Psoas muscle (tissue), 8 donors: Measurements from ENCODE around the gene STARD13. TPM values are rescaled to one million over a fixed set of nuclear protein-coding genes. Genes with fewer than 3 reads are reported as not detected.

ENCODE experiments used
- ATAC-seq, 4 donors: fragments of 200-7000 bp; cut with Tn5 transposase; one replicate each; pipeline ENCODE4 v1.9.1; 2020; ENCODE audit warnings: moderate library complexity in 3 of 4, mild to moderate bottlenecking in 2 of 4
- DNase-seq, 2 donors: peaks; one replicate each; pipeline ENCODE4 v3.0.0-alpha.2; 2020
- H3K27ac ChIP-seq: fragments of 200-600 bp; one replicate; pipeline ENCODE4 v1.8.0; 2022
- H3K27me3 ChIP-seq, 3 donors: fragments of 200-600 bp in 1 of 3; one replicate each; pipeline versions ENCODE4 v1.6.1 to v1.8.0; 2013 to 2022; ENCODE audit warnings: low read length in 2 of 3, mild to moderate bottlenecking in 2 of 3, moderate library complexity in 1 of 3; ENCODE audit not compliant: insufficient read depth in 3 of 3
- H3K36me3 ChIP-seq, 2 donors: fragments of 200-600 bp in 1 of 2; one replicate each; pipeline versions ENCODE4 v1.6.1 to v1.8.0; 2013 to 2022; ENCODE audit warnings: low read depth in 1 of 2, mild to moderate bottlenecking in 1 of 2, moderate library complexity in 1 of 2; ENCODE audit not compliant: insufficient read depth in 1 of 2
- H3K4me1 ChIP-seq: fragments of 200-600 bp; one replicate; pipeline ENCODE4 v1.8.0; 2022
- H3K4me3 ChIP-seq: fragments of 200-600 bp; one replicate; pipeline ENCODE4 v1.8.0; 2022; ENCODE audit warnings: mild to moderate bottlenecking
- H3K9me3 ChIP-seq: fragments of 200-600 bp; one replicate; pipeline ENCODE4 v1.8.0; 2022
- WGBS, 3 donors: extraction: QIAGEN DNeasy Blood & Tissue Kit; methylation state at CpG; one replicate each; pipeline versions ENCODE4 v1.1.6 to v1.1.7; 2013; 5-methylcytosine and 5-hydroxymethylcytosine counted together
- intact Hi-C, 2 donors: fragments of 100-400 bp; cut with DNase I; formaldehyde crosslinking; loops; one replicate each; pipeline versions ENCODE4 v1.11.0 to v1.14.2; 2022
- polyA plus RNA-seq, 3 donors: library from polyadenylated mRNA; stranded (reverse); fragments of 200-250 nt; gene quantifications; one replicate each; pipeline ENCODE4 v1.2.3, GENCODE V29; 2013
- total RNA-seq, 4 donors: library from RNA; stranded (reverse); fragmentation: NEBNext Ultra II Directional in 2 of 4; extraction: Animal tissue kit (Norgen Biotek cat#: 25700) in 2 of 4; gene quantifications; one replicate each; pipeline versions ENCODE4 v1.2.1 to v1.2.4, GENCODE V29; 2021 to 2023
- TF ChIP-seq, protein P1 (sequence below): fragments of 200-600 bp; IDR thresholded peaks from one replicate; pipeline ENCODE4 v1.8.0; 2022; ENCODE audit warnings: antibody characterized with exemption
- donor health status: healthy with polysubstance abuse.
- donor health status: DM: no; HTN: no; CAD: no; lungs with moderate emphysema.
- donor health status: Bipolar disorder and iron deficiency.
- donor health status: healthy.
- donor health status: DM: yes; HTN: yes; CAD: no.
- donor health status: DM: no; HTN: no; CAD: no.
- donor health status: DM: no; HTN: no; CAD: no.
- donor health status: DM: yes; HTN: yes; CAD: no.

The STARD13 gene
- total and polyA plus RNA-seq, 7 donors, result 2.3 to 9.2 (median 5.6) TPM

DNA sequence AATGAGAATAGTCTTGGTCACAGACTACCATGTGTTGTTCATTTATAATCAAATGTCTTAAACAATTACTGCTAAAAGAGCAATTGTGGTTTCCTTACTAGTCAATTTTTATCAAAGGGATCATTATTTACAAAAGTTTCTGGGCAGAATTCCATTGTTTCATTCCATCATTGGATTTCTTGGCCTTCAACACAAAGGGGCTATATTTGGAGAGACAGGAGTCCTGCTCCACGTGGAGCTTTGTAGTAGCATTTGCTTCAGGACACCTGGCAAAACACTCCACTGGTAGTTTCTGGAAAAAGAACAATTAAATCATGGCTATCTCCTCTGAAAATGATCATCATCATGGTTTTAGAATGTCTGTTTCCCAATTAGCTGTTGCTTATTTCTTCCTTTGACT is 22.3 kb upstream of the STARD13 start:
- H3K4me3 ChIP-seq, result no peak overlapping the region
- DNase-seq, result no peak
- peaks cover 7% of the 10 kb centered on the region for H3K4me1 ChIP-seq
- no peak overlapping the region for H3K27ac ChIP-seq
- H3K27me3 ChIP-seq, result no peaks in the 10 kb centered on the region
- no peak for ATAC-seq
- TF ChIP-seq, protein P1, sequence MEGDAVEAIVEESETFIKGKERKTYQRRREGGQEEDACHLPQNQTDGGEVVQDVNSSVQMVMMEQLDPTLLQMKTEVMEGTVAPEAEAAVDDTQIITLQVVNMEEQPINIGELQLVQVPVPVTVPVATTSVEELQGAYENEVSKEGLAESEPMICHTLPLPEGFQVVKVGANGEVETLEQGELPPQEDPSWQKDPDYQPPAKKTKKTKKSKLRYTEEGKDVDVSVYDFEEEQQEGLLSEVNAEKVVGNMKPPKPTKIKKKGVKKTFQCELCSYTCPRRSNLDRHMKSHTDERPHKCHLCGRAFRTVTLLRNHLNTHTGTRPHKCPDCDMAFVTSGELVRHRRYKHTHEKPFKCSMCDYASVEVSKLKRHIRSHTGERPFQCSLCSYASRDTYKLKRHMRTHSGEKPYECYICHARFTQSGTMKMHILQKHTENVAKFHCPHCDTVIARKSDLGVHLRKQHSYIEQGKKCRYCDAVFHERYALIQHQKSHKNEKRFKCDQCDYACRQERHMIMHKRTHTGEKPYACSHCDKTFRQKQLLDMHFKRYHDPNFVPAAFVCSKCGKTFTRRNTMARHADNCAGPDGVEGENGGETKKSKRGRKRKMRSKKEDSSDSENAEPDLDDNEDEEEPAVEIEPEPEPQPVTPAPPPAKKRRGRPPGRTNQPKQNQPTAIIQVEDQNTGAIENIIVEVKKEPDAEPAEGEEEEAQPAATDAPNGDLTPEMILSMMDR, result no peak
- no peaks in the 10 kb centered on the region for H3K9me3 ChIP-seq
- no peaks in the 10 kb centered on the region for H3K36me3 ChIP-seq
- intact Hi-C loops, result no loop called here
- WGBS, 3 donors, result 4 to 12% (median 10%) methylated on average over 1 of the region's 1 CpG

GRCh38 chr13:33303855-33304597 is 18.5 kb upstream of the STARD13 start:
- intact Hi-C loops, result no loop called here
- ATAC-seq (no peak), DNase-seq (no peak)
- WGBS, 3 donors, result 70 to 71% (median 71%) methylated on average over 3 of the region's 3 CpGs
- Histone ChIP-seq H3K4me3 (no peak overlapping the region), H3K27ac (no peak overlapping the region), H3K27me3 (no peaks in the 10 kb centered on the region), H3K36me3 (no peaks in the 10 kb centered on the region), H3K9me3 (no peaks in the 10 kb centered on the region), H3K4me1 (no peaks in the 10 kb centered on the region)
- TF ChIP-seq, protein P1, result no peak

DNA sequence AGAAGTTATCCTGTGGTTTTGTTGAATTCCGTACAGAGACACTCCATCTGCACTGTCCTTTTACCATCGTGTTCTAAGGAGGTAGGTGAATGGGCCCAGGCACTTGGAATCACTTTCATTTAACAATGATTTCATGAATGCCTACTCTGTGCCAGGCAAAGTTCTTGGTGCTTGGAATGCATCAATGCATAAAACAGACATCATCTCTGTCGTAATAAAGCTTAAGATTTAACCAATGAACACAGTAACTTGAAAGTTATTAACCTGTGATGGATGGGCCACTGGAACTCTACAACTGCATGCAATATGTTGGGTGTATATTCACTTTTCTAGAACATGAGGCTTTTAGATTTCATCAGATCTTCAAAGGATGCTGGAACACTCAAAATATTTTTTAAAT is 14.1 kb upstream of the STARD13 start:
- Histone ChIP-seq H3K4me3 (no peak overlapping the region), H3K9me3 (no peaks in the 10 kb centered on the region), H3K27me3 (no peaks in the 10 kb centered on the region), H3K36me3 (no peaks in the 10 kb centered on the region), H3K27ac (no peak overlapping the region), H3K4me1 (no peaks in the 10 kb centered on the region)
- ATAC-seq (no peak), DNase-seq (no peak)
- intact Hi-C loops, result no loop called here
- WGBS, 3 donors, result 83 to 88% (median 87%) methylated on average over 3 of the region's 3 CpGs
- TF ChIP-seq, protein P1, result no peak

DNA sequence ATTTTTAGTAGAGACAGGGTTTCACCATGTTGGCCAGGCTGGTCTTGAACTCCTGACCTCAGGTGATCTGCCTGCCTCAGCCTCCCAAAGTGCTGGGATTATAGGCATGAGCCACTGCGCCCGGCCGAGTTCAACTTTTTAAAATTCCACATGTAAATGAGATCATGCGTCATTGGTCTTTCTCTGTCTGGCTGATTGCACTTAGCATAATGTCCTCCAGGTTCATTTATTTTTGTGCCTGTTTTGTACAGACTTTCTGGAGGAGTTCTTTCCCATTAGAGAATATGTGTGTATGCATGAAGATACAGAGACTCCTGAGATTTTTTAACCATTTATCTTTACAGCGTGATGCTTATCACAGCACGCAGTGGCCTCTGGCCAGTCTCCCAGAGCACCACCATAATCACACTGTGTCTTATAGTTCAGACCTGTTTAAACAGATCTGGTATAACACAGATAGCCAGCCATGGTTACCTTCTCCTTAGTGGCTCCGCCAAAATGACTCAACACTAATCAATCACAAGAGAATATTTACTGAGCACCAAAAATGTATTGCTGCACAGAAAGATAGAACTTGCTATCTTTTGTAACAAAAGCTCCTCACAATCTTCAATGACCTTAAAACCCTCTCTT is 11.4 kb upstream of the STARD13 start:
- Histone ChIP-seq H3K4me1 (no peaks in the 10 kb centered on the region), H3K27ac (no peak overlapping the region), H3K4me3 (no peak overlapping the region), H3K27me3 (no peaks in the 10 kb centered on the region), H3K9me3 (no peaks in the 10 kb centered on the region), H3K36me3 (no peaks in the 10 kb centered on the region)
- ATAC-seq (no peak), DNase-seq (no peak)
- WGBS, 3 donors, result 96 to 97% (median 97%) methylated on average over 7 of the region's 7 CpGs
- intact Hi-C loops, result no loop called here
- TF ChIP-seq, protein P1, result no peak
